HepG2 (cell line): ENCODE measurements around the gene COMMD7. TPM values are rescaled to one million over a fixed set of nuclear protein-coding genes. Genes with fewer than 3 reads are reported as not detected.
A peak's percentile ranks its signal among the peaks of the same experiment; 100 is the strongest.

ENCODE experiments used
- SAP130 ChIP-seq: IDR thresholded peaks from 2 replicates; pipeline ENCODE4 v1.6.1; 2016; ENCODE audit warnings: low read depth
- XRCC5 ChIP-seq: fragments of 200-400 bp; formaldehyde crosslinking; optimal IDR thresholded peaks from 2 replicates; pipeline ENCODE3; 2017; ENCODE audit warnings: mild to moderate bottlenecking, low read length
- polyA plus RNA-seq, 8 experiments: library from polyadenylated mRNA; depleted of rRNA in 3 of 8; stranded (reverse) in 7 of 8; unstranded in 1 of 8; fragments of >200 nt; fragmentation: Illumina TruSeq in 4 of 8; extraction: Trizol in 4 of 8; gene quantifications; 2 replicates each; pipeline versions ENCODE4 v1.2.1 to v1.2.3, GENCODE V29; 2011 to 2016; ENCODE audit warnings: low read depth in 4 of 8, missing spikeins in 1 of 8, mixed read lengths in 1 of 8; ENCODE audit not compliant: insufficient read depth in 1 of 8
- total RNA-seq, 5 experiments: library from RNA; depleted of rRNA; stranded (reverse); fragments of >200 nt; fragmentation: Illumina TruSeq; extraction: Trizol; gene quantifications; 2 replicates each; pipeline ENCODE4 v1.2.3, GENCODE V29; 2016; ENCODE audit warnings: low read depth in 1 of 5
- TF ChIP-seq, protein P1 (sequence below): sonication (generic); formaldehyde crosslinking; IDR thresholded peaks from 2 replicates; pipeline ENCODE4 v1.4.0; 2020; ENCODE audit warnings: missing genetic modification reagents
- TF ChIP-seq, protein P2 (sequence below): sonication (generic); formaldehyde crosslinking; IDR thresholded peaks from 2 replicates; pipeline ENCODE4 v1.8.0; 2022; ENCODE audit warnings: mild to moderate bottlenecking, missing genetic modification reagents
- TF ChIP-seq, protein P3 (sequence below): sonication (generic); formaldehyde crosslinking; IDR thresholded peaks from 2 replicates; pipeline ENCODE4 v1.4.0; 2020; ENCODE audit warnings: missing genetic modification reagents, borderline replicate concordance
- TF ChIP-seq, protein P4 (sequence below): sonication (generic); IDR thresholded peaks from 2 replicates; pipeline ENCODE4 v1.6.1; 2016; ENCODE audit warnings: low read depth, borderline replicate concordance

The COMMD7 gene
- total and polyA plus RNA-seq, 2 of the 13 experiments (the other 11 are each of a cell fraction or from before 2014, with no cell fraction given), result 42.1 to 53.3 TPM

DNA sequence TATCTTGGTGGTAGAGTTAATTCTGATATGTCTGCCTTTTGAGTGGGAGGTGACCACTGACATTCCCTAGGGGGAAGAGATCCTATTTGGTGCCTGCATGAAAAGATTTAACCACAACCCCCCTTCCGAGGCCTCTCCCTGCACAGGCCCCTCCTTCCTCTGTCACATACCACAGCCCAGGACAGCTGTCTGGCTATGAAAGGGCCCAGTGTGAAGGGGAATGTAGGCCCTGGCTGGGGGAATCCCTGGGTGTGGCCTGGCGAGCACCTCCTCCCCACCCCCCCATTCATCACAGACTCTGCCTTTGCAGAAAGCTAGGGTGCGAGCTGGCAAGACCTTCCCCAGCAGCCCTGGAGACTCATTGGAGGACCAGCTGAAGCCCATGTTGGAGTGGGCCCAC is 49.0 kb upstream of the COMMD7 start (continued):
- TF ChIP-seq XRCC5, result peak; percentile 86
- TF ChIP-seq, protein P1, sequence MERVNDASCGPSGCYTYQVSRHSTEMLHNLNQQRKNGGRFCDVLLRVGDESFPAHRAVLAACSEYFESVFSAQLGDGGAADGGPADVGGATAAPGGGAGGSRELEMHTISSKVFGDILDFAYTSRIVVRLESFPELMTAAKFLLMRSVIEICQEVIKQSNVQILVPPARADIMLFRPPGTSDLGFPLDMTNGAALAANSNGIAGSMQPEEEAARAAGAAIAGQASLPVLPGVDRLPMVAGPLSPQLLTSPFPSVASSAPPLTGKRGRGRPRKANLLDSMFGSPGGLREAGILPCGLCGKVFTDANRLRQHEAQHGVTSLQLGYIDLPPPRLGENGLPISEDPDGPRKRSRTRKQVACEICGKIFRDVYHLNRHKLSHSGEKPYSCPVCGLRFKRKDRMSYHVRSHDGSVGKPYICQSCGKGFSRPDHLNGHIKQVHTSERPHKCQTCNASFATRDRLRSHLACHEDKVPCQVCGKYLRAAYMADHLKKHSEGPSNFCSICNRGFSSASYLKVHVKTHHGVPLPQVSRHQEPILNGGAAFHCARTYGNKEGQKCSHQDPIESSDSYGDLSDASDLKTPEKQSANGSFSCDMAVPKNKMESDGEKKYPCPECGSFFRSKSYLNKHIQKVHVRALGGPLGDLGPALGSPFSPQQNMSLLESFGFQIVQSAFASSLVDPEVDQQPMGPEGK (CRISPR knock-in tag), result peak; percentile 53; the same call in 1 of the 2 replicates
- 0 out of 2 replicates have a peak, but pooled peaks have one; percentile 22 for TF ChIP-seq SAP130 (CRISPR knock-in tag)
- TF ChIP-seq, protein P2, sequence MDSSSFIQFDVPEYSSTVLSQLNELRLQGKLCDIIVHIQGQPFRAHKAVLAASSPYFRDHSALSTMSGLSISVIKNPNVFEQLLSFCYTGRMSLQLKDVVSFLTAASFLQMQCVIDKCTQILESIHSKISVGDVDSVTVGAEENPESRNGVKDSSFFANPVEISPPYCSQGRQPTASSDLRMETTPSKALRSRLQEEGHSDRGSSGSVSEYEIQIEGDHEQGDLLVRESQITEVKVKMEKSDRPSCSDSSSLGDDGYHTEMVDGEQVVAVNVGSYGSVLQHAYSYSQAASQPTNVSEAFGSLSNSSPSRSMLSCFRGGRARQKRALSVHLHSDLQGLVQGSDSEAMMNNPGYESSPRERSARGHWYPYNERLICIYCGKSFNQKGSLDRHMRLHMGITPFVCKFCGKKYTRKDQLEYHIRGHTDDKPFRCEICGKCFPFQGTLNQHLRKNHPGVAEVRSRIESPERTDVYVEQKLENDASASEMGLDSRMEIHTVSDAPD (CRISPR knock-in tag), result 0 out of 2 replicates have a peak, but pooled peaks have one; percentile 25
- TF ChIP-seq, protein P3, sequence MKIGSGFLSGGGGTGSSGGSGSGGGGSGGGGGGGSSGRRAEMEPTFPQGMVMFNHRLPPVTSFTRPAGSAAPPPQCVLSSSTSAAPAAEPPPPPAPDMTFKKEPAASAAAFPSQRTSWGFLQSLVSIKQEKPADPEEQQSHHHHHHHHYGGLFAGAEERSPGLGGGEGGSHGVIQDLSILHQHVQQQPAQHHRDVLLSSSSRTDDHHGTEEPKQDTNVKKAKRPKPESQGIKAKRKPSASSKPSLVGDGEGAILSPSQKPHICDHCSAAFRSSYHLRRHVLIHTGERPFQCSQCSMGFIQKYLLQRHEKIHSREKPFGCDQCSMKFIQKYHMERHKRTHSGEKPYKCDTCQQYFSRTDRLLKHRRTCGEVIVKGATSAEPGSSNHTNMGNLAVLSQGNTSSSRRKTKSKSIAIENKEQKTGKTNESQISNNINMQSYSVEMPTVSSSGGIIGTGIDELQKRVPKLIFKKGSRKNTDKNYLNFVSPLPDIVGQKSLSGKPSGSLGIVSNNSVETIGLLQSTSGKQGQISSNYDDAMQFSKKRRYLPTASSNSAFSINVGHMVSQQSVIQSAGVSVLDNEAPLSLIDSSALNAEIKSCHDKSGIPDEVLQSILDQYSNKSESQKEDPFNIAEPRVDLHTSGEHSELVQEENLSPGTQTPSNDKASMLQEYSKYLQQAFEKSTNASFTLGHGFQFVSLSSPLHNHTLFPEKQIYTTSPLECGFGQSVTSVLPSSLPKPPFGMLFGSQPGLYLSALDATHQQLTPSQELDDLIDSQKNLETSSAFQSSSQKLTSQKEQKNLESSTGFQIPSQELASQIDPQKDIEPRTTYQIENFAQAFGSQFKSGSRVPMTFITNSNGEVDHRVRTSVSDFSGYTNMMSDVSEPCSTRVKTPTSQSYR (CRISPR knock-in tag), result 0 out of 2 replicates have a peak, but pooled peaks have one; percentile 29
- TF ChIP-seq, protein P4, sequence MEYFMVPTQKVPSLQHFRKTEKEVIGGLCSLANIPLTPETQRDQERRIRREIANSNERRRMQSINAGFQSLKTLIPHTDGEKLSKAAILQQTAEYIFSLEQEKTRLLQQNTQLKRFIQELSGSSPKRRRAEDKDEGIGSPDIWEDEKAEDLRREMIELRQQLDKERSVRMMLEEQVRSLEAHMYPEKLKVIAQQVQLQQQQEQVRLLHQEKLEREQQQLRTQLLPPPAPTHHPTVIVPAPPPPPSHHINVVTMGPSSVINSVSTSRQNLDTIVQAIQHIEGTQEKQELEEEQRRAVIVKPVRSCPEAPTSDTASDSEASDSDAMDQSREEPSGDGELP, result peak; percentile 32; the same call in 1 of the 2 replicates
